Testis (tissue), 2 donors: ENCODE measurements around the gene PEX11G.

Source experiments
- POLR2A ChIP-seq: fragments of 450-650 bp; IDR thresholded peaks from one replicate; pipeline ENCODE4 v1.6.1; 2017; ENCODE audit warnings: antibody characterized with exemption, mild to moderate bottlenecking, moderate library complexity
- TF ChIP-seq, protein P1 (sequence below), 3 experiments: fragments of 450-650 bp in 2 of 3; fragments of 200-600 bp in 1 of 3; sonication (generic) in 1 of 3; IDR thresholded peaks; one replicate each; pipeline ENCODE4 v1.5.1; 2016 to 2019; ENCODE audit warnings: antibody characterized with exemption in 3 of 3, mild to moderate bottlenecking in 2 of 3, moderate library complexity in 1 of 3

DNA sequence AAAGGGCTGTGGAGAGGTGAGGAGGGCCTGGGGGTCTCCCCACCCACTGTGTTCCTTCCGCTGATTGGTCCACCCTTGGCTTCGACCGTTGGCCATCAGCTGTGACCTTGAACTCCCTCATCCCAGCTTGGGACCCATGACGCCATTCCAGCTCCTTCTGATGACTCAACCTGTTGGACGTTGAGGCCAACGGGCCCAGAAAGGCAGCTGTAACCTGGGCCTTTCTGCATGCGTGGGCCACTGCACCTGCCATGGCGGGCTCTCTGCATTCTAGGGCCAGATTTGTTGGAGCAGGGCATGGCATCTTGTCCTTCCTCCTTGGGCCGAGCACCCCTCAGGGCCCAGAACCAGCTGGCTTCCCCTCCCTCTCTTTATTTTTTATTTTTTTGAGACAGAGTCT lies 30.2 kb downstream of the PEX11G start:
- TF ChIP-seq, protein P1, sequence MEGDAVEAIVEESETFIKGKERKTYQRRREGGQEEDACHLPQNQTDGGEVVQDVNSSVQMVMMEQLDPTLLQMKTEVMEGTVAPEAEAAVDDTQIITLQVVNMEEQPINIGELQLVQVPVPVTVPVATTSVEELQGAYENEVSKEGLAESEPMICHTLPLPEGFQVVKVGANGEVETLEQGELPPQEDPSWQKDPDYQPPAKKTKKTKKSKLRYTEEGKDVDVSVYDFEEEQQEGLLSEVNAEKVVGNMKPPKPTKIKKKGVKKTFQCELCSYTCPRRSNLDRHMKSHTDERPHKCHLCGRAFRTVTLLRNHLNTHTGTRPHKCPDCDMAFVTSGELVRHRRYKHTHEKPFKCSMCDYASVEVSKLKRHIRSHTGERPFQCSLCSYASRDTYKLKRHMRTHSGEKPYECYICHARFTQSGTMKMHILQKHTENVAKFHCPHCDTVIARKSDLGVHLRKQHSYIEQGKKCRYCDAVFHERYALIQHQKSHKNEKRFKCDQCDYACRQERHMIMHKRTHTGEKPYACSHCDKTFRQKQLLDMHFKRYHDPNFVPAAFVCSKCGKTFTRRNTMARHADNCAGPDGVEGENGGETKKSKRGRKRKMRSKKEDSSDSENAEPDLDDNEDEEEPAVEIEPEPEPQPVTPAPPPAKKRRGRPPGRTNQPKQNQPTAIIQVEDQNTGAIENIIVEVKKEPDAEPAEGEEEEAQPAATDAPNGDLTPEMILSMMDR (IDR thresholded peaks at IDR 0.05), result no peak
- no peak for TF ChIP-seq POLR2A
